Ecto neural progenitor cell (in vitro differentiated cells): ENCODE measurements around the gene KNTC1.
"Not testable (repeated sequence)": the region's sequence is repeated elsewhere in the genome, so short reads cannot be mapped to it uniquely, and the experiment has no call there.

Experiments used
- DNase-seq: peaks from one replicate; pipeline ENCODE4 v3.0.0-alpha.2; 2018; ENCODE audit warnings: low spot score

KNTC1 gene

DNA sequence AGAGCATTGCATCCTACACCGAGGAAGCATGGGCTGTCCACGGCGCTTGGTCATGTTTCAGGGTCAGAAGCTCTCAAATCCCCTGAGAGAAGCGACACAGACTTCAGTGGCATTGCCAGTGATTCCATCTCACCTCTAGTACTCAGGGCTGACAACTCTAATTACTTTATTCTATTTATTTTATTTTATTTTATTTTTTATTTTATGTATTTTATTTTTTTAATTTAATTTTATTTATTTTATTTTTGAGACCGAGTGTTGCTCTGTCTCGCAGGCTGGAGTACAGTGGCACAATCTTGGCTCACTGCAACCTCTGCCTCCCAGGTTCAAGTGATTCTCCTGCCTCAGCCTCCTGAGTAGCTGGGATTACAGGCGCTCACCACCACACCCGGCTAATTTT is 126.2 kb downstream of the KNTC1 start:
- not testable (repeated sequence) for DNase-seq

GRCh38 chr12:122656298-122656697 is 129.2 kb downstream of the KNTC1 start:
- no peak for DNase-seq

DNA sequence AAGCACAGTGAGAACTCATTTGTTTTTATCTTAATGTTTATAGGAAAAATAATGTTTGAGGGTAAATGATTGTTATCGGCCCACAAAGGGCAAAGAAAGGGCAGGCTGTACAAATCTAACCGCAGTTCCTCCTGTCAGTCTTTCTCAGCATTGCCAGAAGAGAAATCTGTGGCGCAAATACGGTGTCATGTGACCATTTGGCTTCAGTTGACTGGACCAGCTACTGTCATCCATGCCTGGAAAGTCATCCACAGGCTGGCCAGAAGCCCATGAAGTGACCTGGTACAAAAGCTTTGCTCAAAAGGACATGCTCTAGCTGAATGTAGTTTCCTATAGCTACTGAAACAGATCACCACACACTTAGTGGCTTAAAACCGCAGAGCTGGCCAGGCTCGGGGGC is 132.5 kb downstream of the KNTC1 start:
- no peak for DNase-seq

DNA sequence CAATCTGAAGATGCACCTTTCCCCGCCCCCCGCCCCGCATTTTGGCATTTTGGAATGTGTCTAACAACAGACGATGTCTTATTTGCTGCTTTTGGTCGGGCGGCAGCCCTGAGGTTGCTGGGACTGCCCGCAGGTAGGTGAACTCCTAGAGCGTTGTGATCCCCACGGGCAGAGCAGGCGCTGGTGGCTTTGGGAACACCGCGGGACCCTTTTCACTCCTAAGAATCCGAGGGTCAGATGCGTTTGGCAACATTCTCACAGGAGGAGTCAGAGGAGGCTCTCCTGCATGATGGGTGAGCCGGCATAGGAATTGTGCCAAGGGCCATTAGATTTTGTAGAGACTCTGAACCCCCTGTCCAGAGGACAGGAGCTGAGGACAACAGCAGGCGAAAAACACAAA is 134.2 kb downstream of the KNTC1 start:
- DNase-seq: no peak

GRCh38 chr12:122661938-122662337 is 134.9 kb downstream of the KNTC1 start:
- DNase-seq: no peak

GRCh38 chr12:122665349-122665748 is 138.3 kb downstream of the KNTC1 start:
- DNase-seq: no peak

GRCh38 chr12:122665759-122666158 is 138.7 kb downstream of the KNTC1 start:
- no peak for DNase-seq

DNA sequence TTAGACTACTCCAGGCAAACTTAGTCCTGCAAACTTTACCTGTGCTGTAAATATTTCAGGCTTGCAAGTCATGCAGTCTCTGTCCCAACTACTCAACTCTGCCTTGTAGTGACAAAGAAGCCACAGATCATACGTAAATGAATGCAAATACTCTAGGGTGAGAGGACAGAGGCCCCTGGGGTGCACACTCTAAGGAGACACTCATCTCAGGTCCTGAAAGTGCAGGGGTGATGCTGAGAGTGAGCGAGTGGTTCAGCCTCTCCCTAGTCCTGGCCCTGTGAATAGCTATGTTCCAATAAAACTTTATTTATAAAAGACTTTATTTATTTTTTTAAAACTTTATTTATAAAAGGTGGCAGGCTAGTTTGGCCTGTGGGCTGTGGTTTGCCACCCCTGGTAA is 141.2 kb downstream of the KNTC1 start:
- DNase-seq: no peak

GRCh38 chr12:122669397-122670070 is 142.5 kb downstream of the KNTC1 start:
- no peak for DNase-seq

DNA sequence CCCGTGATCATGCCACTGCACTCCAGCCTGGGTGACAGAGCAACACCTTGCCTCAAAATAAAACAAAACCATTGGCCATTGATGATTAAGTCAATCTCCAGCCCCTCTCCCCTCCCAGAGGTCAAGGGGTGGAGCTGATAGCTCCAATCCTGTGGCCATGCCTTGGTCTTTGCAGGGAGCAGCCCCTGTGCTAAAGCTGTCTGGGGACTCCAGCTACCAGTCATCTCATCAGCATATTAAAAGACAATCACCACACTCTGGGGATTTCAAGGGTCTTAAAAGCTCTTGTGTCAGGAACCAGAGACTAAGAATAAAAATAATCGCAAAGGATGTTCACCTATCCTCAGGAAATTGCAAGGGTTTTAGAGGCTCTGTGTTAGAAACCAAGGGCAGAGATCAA is 145.5 kb downstream of the KNTC1 start:
- DNase-seq: no peak
